HG03565 (cell line): ENCODE results near the gene TOMT.
A peak's percentile ranks its signal among the peaks of the same experiment; 100 is the strongest.

ENCODE experiments used
- ATAC-seq: cut with Tn5 transposase; IDR thresholded peaks from one replicate; pipeline ENCODE4 v1.9.1; 2021; ENCODE audit warnings: mild to moderate bottlenecking, moderate library complexity; ENCODE audit not compliant: unreplicated experiment

The TOMT gene

GRCh38 chr11:72105888-72106287 is at the start of gene TOMT:
Gene TOMT (plus strand): TSS chr11:72105924. CDS start chr11:72105952, 28 bp downstream.
- ATAC-seq = no peak

GRCh38 chr11:72058416-72059034 is 47.2 kb upstream of the TOMT start:
- ATAC-seq = no peak

GRCh38 chr11:72061739-72062396 is 43.9 kb upstream of the TOMT start:
- ATAC-seq = no peak

- ATAC-seq = no peak
Measured at GRCh38 chr11:72066855-72067254, 38.9 kb upstream of the TOMT start.

- no peak for ATAC-seq
Measured at GRCh38 chr11:72067266-72067665, 38.5 kb upstream of the TOMT start.

- no peak for ATAC-seq
Measured at GRCh38 chr11:72067676-72068075, 38.0 kb upstream of the TOMT start.

- no peak for ATAC-seq
Measured at GRCh38 chr11:72069200-72069599, 36.5 kb upstream of the TOMT start.

- ATAC-seq = no peak
Measured at GRCh38 chr11:72069787-72070251, 35.9 kb upstream of the TOMT start.

GRCh38 chr11:72070491-72070890 is 35.2 kb upstream of the TOMT start:
- ATAC-seq = no peak

GRCh38 chr11:72072348-72072747 is 33.4 kb upstream of the TOMT start:
- no peak for ATAC-seq

- ATAC-seq = no peak
Measured at GRCh38 chr11:72075109-72075508, 30.6 kb upstream of the TOMT start.

GRCh38 chr11:72075756-72076155 is 30.0 kb upstream of the TOMT start:
- ATAC-seq = no peak

GRCh38 chr11:72078477-72078876 is 27.2 kb upstream of the TOMT start:
- no peak for ATAC-seq

- no peak for ATAC-seq
Measured at GRCh38 chr11:72079819-72080325, 25.9 kb upstream of the TOMT start.

GRCh38 chr11:72080326-72081183 is 25.2 kb upstream of the TOMT start, which contains the start of the genes LRRC51 and NUMA1:
Gene LRRC51 (plus strand): TSS chr11:72080850. CDS start chr11:72089084, 8,234 bp downstream.
Gene NUMA1 (minus strand): TSS chr11:72080542. CDS start chr11:72035943, 44,599 bp downstream.
- peak; percentile 83 for ATAC-seq

GRCh38 chr11:72081184-72081644 is 24.5 kb upstream of the TOMT start:
- no peak for ATAC-seq

GRCh38 chr11:72081821-72082453 is 23.8 kb upstream of the TOMT start:
- ATAC-seq = no peak

GRCh38 chr11:72083414-72083813 is 22.3 kb upstream of the TOMT start:
- no peak for ATAC-seq

- no peak for ATAC-seq
Measured at GRCh38 chr11:72084076-72084475, 21.6 kb upstream of the TOMT start.

GRCh38 chr11:72084965-72085364 is 20.8 kb upstream of the TOMT start:
- ATAC-seq = no peak
